HUES64 (cell line): ENCODE data around the gene SEMA6D.
A peak's percentile ranks its signal among the peaks of the same experiment; 100 is the strongest.

ENCODE experiments used
- H3K27ac ChIP-seq: 2 replicates; pipeline ENCODE4 v1.7.0; 2013; ENCODE audit warnings: low read depth, low read length, inconsistent platforms
- H3K27me3 ChIP-seq: 2 replicates; pipeline ENCODE4 v1.6.1; 2013; ENCODE audit warnings: mild to moderate bottlenecking, low read length; ENCODE audit not compliant: insufficient read depth
- H3K36me3 ChIP-seq: 2 replicates; pipeline ENCODE4 v1.6.1; 2013; ENCODE audit warnings: mild to moderate bottlenecking, low read length; ENCODE audit not compliant: insufficient read depth
- H3K4me1 ChIP-seq: 2 replicates; pipeline ENCODE4 v1.6.1; 2013; ENCODE audit warnings: mild to moderate bottlenecking, low read length, moderate library complexity; ENCODE audit not compliant: insufficient read depth
- H3K4me3 ChIP-seq: 2 replicates; pipeline ENCODE4 v1.5.1; 2013; ENCODE audit warnings: mild to moderate bottlenecking, low read length, moderate library complexity
- H3K9ac ChIP-seq: 2 replicates; pipeline ENCODE4 v1.6.1; 2013; ENCODE audit warnings: mild to moderate bottlenecking, low read depth, low read length
- H3K9me3 ChIP-seq: 2 replicates; pipeline ENCODE4 v1.6.1; 2013; ENCODE audit warnings: low read depth, low read length; ENCODE audit not compliant: insufficient read depth
- WGBS: fragments of 150-250, 120-280 bp; methylation state at CpG from one replicate; pipeline ENCODE4 v1.1.7; 2013; ENCODE audit warnings: missing lambda C conversion rate; 5-methylcytosine and 5-hydroxymethylcytosine counted together

Gene SEMA6D

GRCh38 chr15:47691882-47692281 lies 25.4 kb upstream of the SEMA6D start:
- Histone ChIP-seq H3K9ac (no peak overlapping the region), H3K36me3 (no peaks in the 10 kb centered on the region), H3K27me3 (no peaks in the 10 kb centered on the region), H3K4me1 (no peaks in the 10 kb centered on the region), H3K4me3 (no peak overlapping the region), H3K9me3 (no peaks in the 10 kb centered on the region), H3K27ac (no peak overlapping the region)
- WGBS: 100% methylated on average over 1 of the region's 2 CpGs

GRCh38 chr15:47696351-47696750 lies 21.0 kb upstream of the SEMA6D start:
- no peaks in the 10 kb centered on the region for H3K9me3 ChIP-seq
- H3K9ac ChIP-seq: no peak overlapping the region
- H3K4me3 ChIP-seq: no peak overlapping the region
- H3K36me3 ChIP-seq: no peaks in the 10 kb centered on the region
- H3K27ac ChIP-seq: no peak overlapping the region
- no peaks in the 10 kb centered on the region for H3K4me1 ChIP-seq
- H3K27me3 ChIP-seq: no peaks in the 10 kb centered on the region
- WGBS: 96% methylated on average over 2 of the region's 2 CpGs

GRCh38 chr15:47705281-47705997 lies 11.9 kb upstream of the SEMA6D start:
- no peaks in the 10 kb centered on the region for H3K36me3 ChIP-seq
- no peak overlapping the region for H3K27ac ChIP-seq
- no peak overlapping the region for H3K4me3 ChIP-seq
- no peaks in the 10 kb centered on the region for H3K9me3 ChIP-seq
- H3K27me3 ChIP-seq: no peaks in the 10 kb centered on the region
- no peak overlapping the region for H3K9ac ChIP-seq
- 96% methylated on average over 7 of the region's 8 CpGs for WGBS
- no peaks in the 10 kb centered on the region; the same call in 1 of the 2 replicates for H3K4me1 ChIP-seq

GRCh38 chr15:47707391-47707790 lies 9.9 kb upstream of the SEMA6D start:
- no peak overlapping the region for H3K27ac ChIP-seq
- no peaks in the 10 kb centered on the region for H3K36me3 ChIP-seq
- no peak overlapping the region for H3K4me3 ChIP-seq
- H3K4me1 ChIP-seq: no peaks in the 10 kb centered on the region
- H3K9me3 ChIP-seq: no peaks in the 10 kb centered on the region
- no peak overlapping the region for H3K9ac ChIP-seq
- H3K27me3 ChIP-seq: no peaks in the 10 kb centered on the region
- 96% methylated on average over 5 of the region's 5 CpGs for WGBS

GRCh38 chr15:47708161-47708980 lies 8.9 kb upstream of the SEMA6D start:
- WGBS: 96% methylated on average over 3 of the region's 3 CpGs
- H3K9me3 ChIP-seq: no peaks in the 10 kb centered on the region
- H3K36me3 ChIP-seq: no peaks in the 10 kb centered on the region
- no peaks in the 10 kb centered on the region for H3K4me1 ChIP-seq
- no peak overlapping the region for H3K9ac ChIP-seq
- no peak overlapping the region for H3K27ac ChIP-seq
- H3K27me3 ChIP-seq: no peaks in the 10 kb centered on the region
- no peak overlapping the region for H3K4me3 ChIP-seq

- no peak overlapping the region for H3K9ac ChIP-seq
- H3K27me3 ChIP-seq: peaks cover 9% of the 10 kb centered on the region; the same call in 1 of the 2 replicates
- no peak overlapping the region for H3K4me3 ChIP-seq
- H3K36me3 ChIP-seq: no peaks in the 10 kb centered on the region
- H3K9me3 ChIP-seq: no peaks in the 10 kb centered on the region
- H3K4me1 ChIP-seq: peaks cover 15% of the 10 kb centered on the region
- H3K27ac ChIP-seq: no peak overlapping the region
These were observed 5.7 kb upstream of the SEMA6D start for GRCh38 chr15:47711655-47712054.

- H3K27me3 ChIP-seq: peaks cover 32% of the 10 kb centered on the region
These were observed 1.9 kb upstream of the SEMA6D start for GRCh38 chr15:47715402-47715801.

GRCh38 chr15:47715856-47716445 lies 1.4 kb upstream of the SEMA6D start:
- 0 out of 2 replicates have a peak overlapping the region, but pooled peaks have one; percentile 81 for H3K4me3 ChIP-seq
- no peaks in the 10 kb centered on the region for H3K36me3 ChIP-seq
- no peak overlapping the region for H3K9ac ChIP-seq
- H3K27ac ChIP-seq: no peak overlapping the region
- peaks cover 38% of the 10 kb centered on the region for H3K27me3 ChIP-seq
- H3K4me1 ChIP-seq: peaks cover 37% of the 10 kb centered on the region
- no peaks in the 10 kb centered on the region for H3K9me3 ChIP-seq
- WGBS: 71% methylated on average over 6 of the region's 6 CpGs

More at GRCh38 chr15:47715402-47715801, 1.9 kb upstream of the SEMA6D start:
- WGBS: 90% methylated on average over 6 of the region's 7 CpGs
- Histone ChIP-seq H3K27ac (no peak overlapping the region), H3K4me3 (no peak overlapping the region), H3K9me3 (no peaks in the 10 kb centered on the region), H3K4me1 (peaks cover 31% of the 10 kb centered on the region), H3K36me3 (no peaks in the 10 kb centered on the region), H3K9ac (no peak overlapping the region)

GRCh38 chr15:47716516-47716915 lies 789 bp upstream of the SEMA6D start:
- no peaks in the 10 kb centered on the region for H3K9me3 ChIP-seq
- H3K4me1 ChIP-seq: peaks cover 38% of the 10 kb centered on the region
- 43% methylated on average over 1 of the region's 2 CpGs for WGBS
- no peaks in the 10 kb centered on the region for H3K36me3 ChIP-seq
- no peak overlapping the region for H3K9ac ChIP-seq
- peak overlapping the region; percentile 81 for H3K4me3 ChIP-seq
- H3K27ac ChIP-seq: no peak overlapping the region
- peaks cover 42% of the 10 kb centered on the region for H3K27me3 ChIP-seq

- H3K4me1 ChIP-seq: peaks cover 38% of the 10 kb centered on the region
- H3K9me3 ChIP-seq: no peaks in the 10 kb centered on the region
- no peak overlapping the region for H3K9ac ChIP-seq
- no peaks in the 10 kb centered on the region for H3K36me3 ChIP-seq
- H3K27ac ChIP-seq: no peak overlapping the region
- peak overlapping the region; percentile 81 for H3K4me3 ChIP-seq
- WGBS: 3% methylated on average over 48 of the region's 48 CpGs
- peaks cover 43% of the 10 kb centered on the region for H3K27me3 ChIP-seq
These were observed 1.5 kb downstream of the SEMA6D start for GRCh38 chr15:47718497-47719437.
